GM12801 (cell line): ENCODE data around the gene MYB.

Experiments used
- CTCF ChIP-seq: IDR thresholded peaks from one replicate; pipeline ENCODE4 v1.5.1; 2011; ENCODE audit warnings: control low read depth; ENCODE audit not compliant: insufficient read length; ENCODE audit errors: extremely low read depth

MYB gene

DNA sequence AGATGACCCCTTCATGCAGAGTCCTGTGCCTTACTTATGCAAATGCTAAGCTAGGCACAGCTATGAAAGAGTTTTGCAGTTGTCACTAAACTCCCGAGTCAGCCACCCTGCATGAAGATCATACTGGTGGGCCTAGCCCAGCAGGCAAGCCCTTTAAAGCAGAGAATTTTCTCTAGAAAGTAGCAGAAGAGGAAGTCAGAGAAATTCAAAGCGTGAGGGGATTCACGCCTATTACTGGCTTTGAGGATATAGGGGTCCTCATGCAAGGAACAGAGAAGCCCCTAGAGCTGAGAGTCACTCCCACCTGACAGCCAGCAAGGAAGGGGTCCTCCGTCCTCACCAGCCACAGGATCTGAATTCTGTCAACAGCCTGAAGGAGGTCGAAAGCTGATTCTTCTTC, 54.6 kb downstream of the MYB start:
- no peak for TF ChIP-seq CTCF

GRCh38 chr6:135236319-135236718, 55.2 kb downstream of the MYB start:
- no peak for TF ChIP-seq CTCF

- no peak for TF ChIP-seq CTCF
Measured at GRCh38 chr6:135236732-135237131, 55.6 kb downstream of the MYB start.

DNA sequence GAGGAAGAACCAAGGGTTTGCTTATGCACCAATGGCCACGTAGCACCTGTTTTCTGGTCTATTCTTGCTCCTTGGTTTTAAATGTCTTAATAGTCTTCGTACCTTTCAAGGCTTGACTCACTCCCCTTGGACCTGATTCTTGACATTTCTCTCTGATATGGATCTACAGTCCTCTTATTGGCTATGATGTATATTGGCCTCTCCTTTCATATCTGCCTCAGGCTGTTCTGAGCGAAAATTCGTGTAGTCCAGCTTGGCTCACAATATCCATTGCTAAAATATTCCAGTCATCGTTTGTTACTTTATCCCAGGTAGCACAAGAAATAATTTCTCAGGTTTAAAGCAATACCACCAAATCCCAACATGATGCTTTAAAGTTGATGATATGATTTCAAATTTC, 59.6 kb downstream of the MYB start:
- no peak for TF ChIP-seq CTCF

DNA sequence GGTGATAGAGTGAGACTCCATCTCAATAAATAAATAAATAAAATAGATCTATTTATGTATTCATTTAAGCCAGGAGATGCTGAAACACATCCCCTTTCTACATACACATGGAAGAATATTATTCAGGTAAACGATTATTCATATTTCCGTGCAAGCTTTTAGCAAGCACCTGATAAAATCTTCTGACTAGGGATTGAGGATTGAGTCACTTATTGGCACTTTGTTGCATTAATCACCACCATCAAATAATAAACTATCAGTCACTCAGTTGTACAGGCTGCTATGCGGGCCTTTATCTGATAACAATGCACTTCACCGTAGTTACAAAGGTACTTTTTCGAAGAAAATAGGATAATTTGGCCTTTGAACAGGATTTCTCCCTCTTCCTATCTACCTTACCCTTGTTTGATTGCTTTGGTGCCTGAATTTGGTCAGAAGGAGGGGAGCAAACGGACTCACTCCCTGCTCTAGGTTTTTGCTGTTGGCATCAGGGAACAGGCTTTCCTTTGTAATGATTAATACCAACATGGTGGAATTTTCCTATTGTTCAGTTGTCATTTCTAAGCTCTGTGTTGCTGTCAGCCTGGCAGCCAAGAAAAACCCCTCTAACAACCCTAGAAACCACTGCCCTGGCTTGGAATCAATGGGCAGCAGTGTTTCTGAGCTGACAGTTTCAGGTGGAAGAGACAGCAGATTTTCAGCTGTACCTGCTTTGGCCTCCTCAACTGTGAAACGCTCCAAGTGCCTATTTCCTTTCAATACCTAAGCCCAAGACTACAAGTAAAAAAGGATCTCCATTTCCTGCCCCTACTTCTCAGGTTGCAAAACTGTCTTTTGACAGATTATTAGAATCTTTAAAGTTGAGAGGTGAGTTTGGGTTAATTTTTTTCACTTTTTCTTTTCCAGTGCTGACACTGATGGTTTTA, 63.0 kb downstream of the MYB start:
- no peak for TF ChIP-seq CTCF

GRCh38 chr6:135244805-135245204, 63.7 kb downstream of the MYB start:
- TF ChIP-seq CTCF, result no peak

- no peak for TF ChIP-seq CTCF
Measured at GRCh38 chr6:135250234-135250633, 69.1 kb downstream of the MYB start.
